ENCODE results near the gene PTPRU. TPM values are rescaled to one million over a fixed set of nuclear protein-coding genes. Genes with fewer than 3 reads are reported as not detected.

The PTPRU gene
- total RNA-seq, 1 experiment from 2014 or later, result 54.5 TPM

DNA sequence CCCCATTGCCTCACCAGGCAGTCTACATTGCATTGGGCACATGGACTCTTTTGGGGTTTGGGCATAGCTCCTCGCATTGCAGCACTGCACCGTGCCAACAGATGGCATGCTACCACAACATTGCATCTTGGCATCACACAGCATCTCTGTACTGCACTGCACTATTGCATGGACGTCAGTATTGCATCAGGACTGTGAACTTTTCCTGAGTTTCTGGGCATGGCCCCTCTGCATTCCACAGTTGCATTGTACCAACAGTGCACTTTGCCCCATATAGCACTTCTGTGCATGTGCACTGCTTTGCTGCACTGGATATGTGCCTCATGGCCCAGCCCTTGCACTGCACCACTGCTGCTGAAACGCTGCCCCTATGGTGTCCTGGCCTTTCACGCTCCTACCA is 9.6 kb downstream of the PTPRU start:
- TF ChIP-seq, protein P1, sequence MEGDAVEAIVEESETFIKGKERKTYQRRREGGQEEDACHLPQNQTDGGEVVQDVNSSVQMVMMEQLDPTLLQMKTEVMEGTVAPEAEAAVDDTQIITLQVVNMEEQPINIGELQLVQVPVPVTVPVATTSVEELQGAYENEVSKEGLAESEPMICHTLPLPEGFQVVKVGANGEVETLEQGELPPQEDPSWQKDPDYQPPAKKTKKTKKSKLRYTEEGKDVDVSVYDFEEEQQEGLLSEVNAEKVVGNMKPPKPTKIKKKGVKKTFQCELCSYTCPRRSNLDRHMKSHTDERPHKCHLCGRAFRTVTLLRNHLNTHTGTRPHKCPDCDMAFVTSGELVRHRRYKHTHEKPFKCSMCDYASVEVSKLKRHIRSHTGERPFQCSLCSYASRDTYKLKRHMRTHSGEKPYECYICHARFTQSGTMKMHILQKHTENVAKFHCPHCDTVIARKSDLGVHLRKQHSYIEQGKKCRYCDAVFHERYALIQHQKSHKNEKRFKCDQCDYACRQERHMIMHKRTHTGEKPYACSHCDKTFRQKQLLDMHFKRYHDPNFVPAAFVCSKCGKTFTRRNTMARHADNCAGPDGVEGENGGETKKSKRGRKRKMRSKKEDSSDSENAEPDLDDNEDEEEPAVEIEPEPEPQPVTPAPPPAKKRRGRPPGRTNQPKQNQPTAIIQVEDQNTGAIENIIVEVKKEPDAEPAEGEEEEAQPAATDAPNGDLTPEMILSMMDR (IDR thresholded peaks at IDR 0.05; ENCODE audit: unreplicated experiment), result peak; percentile 60
- CTCF ChIA-PET, result interaction anchor here (0.5 to 1.2 kb wide), 8 partner anchors 12 to 1462 kb away, joined by 3 to 4 read pairs (median 3); no protein-coding TSS in a partner anchor
- no peak overlapping the region for H3K27ac Mint-ChIP-seq (ENCODE audit: unreplicated experiment)
- intact Hi-C loops (cut with micrococcal nuclease; ENCODE audit: unreplicated experiment), result no loop called here
- no TSS peak for BruUV-seq (replicated peaks)
- H3K4me1 Mint-ChIP-seq (ENCODE audit: low read depth, unreplicated experiment), result no peaks in the 10 kb centered on the region
- no peaks in the 10 kb centered on the region for H3K9me3 Mint-ChIP-seq (ENCODE audit: low read depth, unreplicated experiment)
- H3K4me3 Mint-ChIP-seq (ENCODE audit: low read depth, unreplicated experiment), result no peak overlapping the region
- peaks cover 10% of the 10 kb centered on the region for H3K36me3 Mint-ChIP-seq (ENCODE audit: insufficient read depth, unreplicated experiment)
- H3K27me3 Mint-ChIP-seq (ENCODE audit: unreplicated experiment), result no peaks in the 10 kb centered on the region
- DNase-seq, result peak; percentile 61

DNA sequence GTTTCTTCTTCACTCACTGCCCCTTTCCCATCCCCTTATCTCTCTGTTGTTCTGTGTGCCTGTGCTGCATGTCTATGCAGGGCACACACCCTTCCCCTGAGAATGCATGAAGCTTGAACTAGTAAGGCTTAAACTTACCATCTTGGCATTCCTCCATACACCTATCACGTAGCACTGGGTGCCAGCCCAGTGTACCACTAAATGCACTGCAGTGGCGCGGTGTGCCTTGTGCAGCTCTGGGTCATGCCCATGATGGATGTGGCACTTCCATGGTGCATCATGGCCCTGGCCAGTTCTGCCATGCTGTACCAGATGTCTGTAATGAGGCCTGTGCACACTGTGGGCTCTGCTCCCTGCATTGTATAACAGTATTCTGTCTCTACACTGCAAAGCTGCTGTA is 10.7 kb downstream of the PTPRU start:
- Mint-ChIP-seq H3K4me3 (ENCODE audit: low read depth, unreplicated experiment) (no peak overlapping the region), H3K4me1 (ENCODE audit: low read depth, unreplicated experiment) (no peaks in the 10 kb centered on the region), H3K36me3 (ENCODE audit: insufficient read depth, unreplicated experiment) (peaks cover 10% of the 10 kb centered on the region), H3K27ac (ENCODE audit: unreplicated experiment) (no peak overlapping the region), H3K27me3 (ENCODE audit: unreplicated experiment) (no peaks in the 10 kb centered on the region), H3K9me3 (ENCODE audit: low read depth, unreplicated experiment) (no peaks in the 10 kb centered on the region)
- intact Hi-C loops (cut with micrococcal nuclease; ENCODE audit: unreplicated experiment), result no loop called here
- TF ChIP-seq, protein P1 (IDR thresholded peaks at IDR 0.05; ENCODE audit: unreplicated experiment), result no peak
- DNase-seq, result no peak
- BruUV-seq (replicated peaks), result no TSS peak
- CTCF ChIA-PET, result no interaction called here

DNA sequence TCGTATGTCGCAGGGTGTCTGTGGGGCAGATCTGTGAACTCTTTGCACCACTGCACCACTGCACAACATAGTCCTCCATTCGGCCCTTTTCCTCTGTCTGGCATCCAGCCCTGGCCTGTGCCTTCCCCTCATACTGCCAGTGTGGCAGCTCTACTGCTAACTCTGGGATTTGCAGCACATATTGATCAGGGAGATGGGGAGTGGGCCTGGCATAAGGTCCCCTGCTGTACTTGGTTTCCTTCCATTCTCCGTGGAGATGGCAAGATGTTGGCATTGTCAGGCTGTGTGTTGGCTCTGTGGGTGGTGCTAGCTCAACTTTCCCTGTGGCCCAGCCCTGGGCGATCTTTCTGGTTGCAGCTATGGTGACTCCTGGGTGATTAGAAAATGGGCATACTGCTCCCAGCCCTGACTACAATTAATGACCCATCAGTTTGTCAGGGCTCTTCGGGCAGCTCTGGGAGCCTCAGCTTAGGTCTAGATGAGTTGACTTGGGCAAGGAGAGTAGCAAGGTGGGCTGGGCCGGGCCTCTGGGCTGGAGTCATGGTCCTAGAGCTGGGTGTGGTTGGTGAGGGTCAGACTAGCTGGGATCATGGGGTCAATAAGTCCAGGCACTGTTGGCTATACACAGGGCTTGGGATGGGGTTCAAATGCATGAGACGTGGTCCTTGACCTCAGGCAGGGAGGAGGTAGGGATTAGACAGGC is 11.4 kb downstream of the PTPRU start:
- no peak overlapping the region for H3K4me3 Mint-ChIP-seq (ENCODE audit: low read depth, unreplicated experiment)
- DNase-seq, result no peak
- H3K27me3 Mint-ChIP-seq (ENCODE audit: unreplicated experiment), result no peaks in the 10 kb centered on the region
- H3K4me1 Mint-ChIP-seq (ENCODE audit: low read depth, unreplicated experiment), result no peaks in the 10 kb centered on the region
- CTCF ChIA-PET, result no interaction called here
- intact Hi-C loops (cut with micrococcal nuclease; ENCODE audit: unreplicated experiment), result no loop called here
- H3K36me3 Mint-ChIP-seq (ENCODE audit: insufficient read depth, unreplicated experiment), result peaks cover 10% of the 10 kb centered on the region
- H3K9me3 Mint-ChIP-seq (ENCODE audit: low read depth, unreplicated experiment), result no peaks in the 10 kb centered on the region
- H3K27ac Mint-ChIP-seq (ENCODE audit: unreplicated experiment), result no peak overlapping the region
- no TSS peak for BruUV-seq (replicated peaks)
- TF ChIP-seq, protein P1 (IDR thresholded peaks at IDR 0.05; ENCODE audit: unreplicated experiment), result no peak

DNA sequence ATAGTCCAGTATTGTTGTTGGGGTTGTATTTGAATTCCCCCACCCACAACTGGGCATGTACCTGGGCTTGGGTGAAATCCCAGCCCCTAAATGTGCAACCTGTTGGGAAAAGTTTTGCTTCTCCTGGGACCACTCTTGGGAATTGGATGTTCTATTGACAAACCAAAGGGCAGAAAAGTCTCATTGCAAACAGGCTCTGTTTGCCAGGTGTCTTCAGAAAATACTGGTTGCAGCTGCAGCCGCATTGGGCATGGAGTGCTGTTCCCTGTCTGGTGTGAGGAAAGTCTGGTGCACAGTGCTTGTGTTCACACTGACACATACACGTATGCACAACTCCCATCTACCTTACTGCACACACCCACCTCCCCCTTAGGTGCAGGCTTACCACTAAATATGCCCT is 12.1 kb downstream of the PTPRU start:
- no peak for DNase-seq
- H3K9me3 Mint-ChIP-seq (ENCODE audit: low read depth, unreplicated experiment), result no peaks in the 10 kb centered on the region
- H3K4me1 Mint-ChIP-seq (ENCODE audit: low read depth, unreplicated experiment), result no peaks in the 10 kb centered on the region
- intact Hi-C loops (cut with micrococcal nuclease; ENCODE audit: unreplicated experiment), result no loop called here
- no TSS peak for BruUV-seq (replicated peaks)
- CTCF ChIA-PET, result no interaction called here
- TF ChIP-seq, protein P1 (IDR thresholded peaks at IDR 0.05; ENCODE audit: unreplicated experiment), result no peak
- no peaks in the 10 kb centered on the region for H3K27me3 Mint-ChIP-seq (ENCODE audit: unreplicated experiment)
- peaks cover 10% of the 10 kb centered on the region for H3K36me3 Mint-ChIP-seq (ENCODE audit: insufficient read depth, unreplicated experiment)
- H3K27ac Mint-ChIP-seq (ENCODE audit: unreplicated experiment), result no peak overlapping the region
- no peak overlapping the region for H3K4me3 Mint-ChIP-seq (ENCODE audit: low read depth, unreplicated experiment)
